ENCODE data around the gene BANF2. TPM values are rescaled to one million over a fixed set of nuclear protein-coding genes. Genes with fewer than 3 reads are reported as not detected.
A peak's percentile ranks its signal among the peaks of the same experiment; 100 is the strongest.

Gene BANF2
- total RNA-seq (ENCODE audit: low replicate concordance), result not detected in 2 replicates

DNA sequence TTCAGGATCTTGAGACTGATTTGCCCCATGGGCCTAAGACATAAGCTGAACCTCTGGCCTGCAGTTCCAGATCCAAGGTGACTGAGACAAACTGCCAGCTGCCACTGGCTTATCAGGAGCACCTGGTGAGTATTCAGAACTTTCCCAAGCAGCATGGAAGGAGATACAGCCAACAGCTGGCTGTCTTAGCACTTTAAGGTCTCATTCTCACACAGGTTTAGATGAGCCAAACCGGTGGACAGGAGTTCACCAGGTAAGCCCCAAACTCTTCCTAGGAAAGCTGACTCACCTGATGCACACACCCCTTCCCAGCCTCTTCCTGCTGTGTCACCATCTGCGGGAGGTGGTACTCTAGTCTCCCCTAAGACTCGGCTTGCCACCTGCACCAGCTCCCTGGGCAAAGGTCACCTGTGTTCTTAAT is at the start of gene BANF2:
Gene BANF2, plus strand, starts transcription at position 36 of the 421 bp plus-strand sequence. CDS start 25,060 bp downstream, outside the sequence.
- Mint-ChIP-seq H3K27me3 (ENCODE audit: insufficient read depth, low read depth) (peaks cover 4% of the 10 kb centered on the region), H3K27ac (no peak within 1 kb of the TSS), H3K36me3 (no peaks in the 10 kb centered on the region), H3K4me3 (no peak within 1 kb of the TSS), H3K4me1 (no peaks in the 10 kb centered on the region), H3K9me3 (peaks cover 8% of the 10 kb centered on the region)
- no peaks in the 10 kb centered on the region for H4K20me1 ChIP-seq (ENCODE audit: low read depth)
- no peak for DNase-seq (ENCODE audit: low spot score)
- no peaks in the 10 kb centered on the region for H3K79me2 ChIP-seq (ENCODE audit: low read depth)
- H3K9me3 ChIP-seq (ENCODE audit: low read depth), result no peaks in the 10 kb centered on the region
- no peaks in the 10 kb centered on the region for H3F3A ChIP-seq (ENCODE audit: low read depth)
- H3K27me3 ChIP-seq, result no peaks in the 10 kb centered on the region
- H3K4me3 ChIP-seq, result no peak within 1 kb of the TSS
- no peaks in the 10 kb centered on the region for H3K36me3 ChIP-seq
- H3K4me1 ChIP-seq, result no peaks in the 10 kb centered on the region
- TF ChIP-seq, protein P1, sequence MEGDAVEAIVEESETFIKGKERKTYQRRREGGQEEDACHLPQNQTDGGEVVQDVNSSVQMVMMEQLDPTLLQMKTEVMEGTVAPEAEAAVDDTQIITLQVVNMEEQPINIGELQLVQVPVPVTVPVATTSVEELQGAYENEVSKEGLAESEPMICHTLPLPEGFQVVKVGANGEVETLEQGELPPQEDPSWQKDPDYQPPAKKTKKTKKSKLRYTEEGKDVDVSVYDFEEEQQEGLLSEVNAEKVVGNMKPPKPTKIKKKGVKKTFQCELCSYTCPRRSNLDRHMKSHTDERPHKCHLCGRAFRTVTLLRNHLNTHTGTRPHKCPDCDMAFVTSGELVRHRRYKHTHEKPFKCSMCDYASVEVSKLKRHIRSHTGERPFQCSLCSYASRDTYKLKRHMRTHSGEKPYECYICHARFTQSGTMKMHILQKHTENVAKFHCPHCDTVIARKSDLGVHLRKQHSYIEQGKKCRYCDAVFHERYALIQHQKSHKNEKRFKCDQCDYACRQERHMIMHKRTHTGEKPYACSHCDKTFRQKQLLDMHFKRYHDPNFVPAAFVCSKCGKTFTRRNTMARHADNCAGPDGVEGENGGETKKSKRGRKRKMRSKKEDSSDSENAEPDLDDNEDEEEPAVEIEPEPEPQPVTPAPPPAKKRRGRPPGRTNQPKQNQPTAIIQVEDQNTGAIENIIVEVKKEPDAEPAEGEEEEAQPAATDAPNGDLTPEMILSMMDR (IDR thresholded peaks at IDR 0.05), result no peak
- no peak for TF ChIP-seq EZH2 (IDR thresholded peaks at IDR 0.05)
- no peak for TF ChIP-seq EZH2phosphoT487 (IDR thresholded peaks at IDR 0.05)
- H3K27ac ChIP-seq, result no peak within 1 kb of the TSS
- H3K9ac ChIP-seq, result no peak within 1 kb of the TSS
- no peak within 1 kb of the TSS for H2AFZ ChIP-seq (replicated peaks)
- no peak within 1 kb of the TSS for H3K4me2 ChIP-seq

- no peak for DNase-seq (ENCODE audit: low spot score)
- H3K9me3 Mint-ChIP-seq, result no peaks in the 10 kb centered on the region
- no peak overlapping the region for H3K27ac Mint-ChIP-seq
- no peak for TF ChIP-seq EZH2 (IDR thresholded peaks at IDR 0.05)
- no peak for TF ChIP-seq EZH2phosphoT487 (IDR thresholded peaks at IDR 0.05)
- TF ChIP-seq, protein P1 (IDR thresholded peaks at IDR 0.05), result no peak
- Histone ChIP-seq H3F3A (ENCODE audit: low read depth) (peaks cover 13% of the 10 kb centered on the region), H3K27ac (no peak overlapping the region), H3K9ac (no peak overlapping the region), H3K79me2 (ENCODE audit: low read depth) (peaks cover 22% of the 10 kb centered on the region), H3K36me3 (no peaks in the 10 kb centered on the region), H3K4me2 (no peak overlapping the region), H3K4me1 (peaks cover 29% of the 10 kb centered on the region), H2AFZ (replicated peaks) (no peak overlapping the region), H3K4me3 (no peak overlapping the region), H4K20me1 (ENCODE audit: low read depth) (peaks cover 69% of the 10 kb centered on the region), H3K27me3 (no peaks in the 10 kb centered on the region), H3K9me3 (ENCODE audit: low read depth) (no peaks in the 10 kb centered on the region)
- peaks cover 12% of the 10 kb centered on the region for H3K27me3 Mint-ChIP-seq (ENCODE audit: insufficient read depth, low read depth)
- peaks cover 7% of the 10 kb centered on the region for H3K36me3 Mint-ChIP-seq
- H3K4me1 Mint-ChIP-seq, result peaks cover 46% of the 10 kb centered on the region
- no peak overlapping the region for H3K4me3 Mint-ChIP-seq
Observed at GRCh38 chr20:17650301-17651128, 49.3 kb upstream of the BANF2 start.

- no peak overlapping the region for H2AFZ ChIP-seq (replicated peaks)
- no peaks in the 10 kb centered on the region for H3K9me3 ChIP-seq (ENCODE audit: low read depth)
- H3K27me3 Mint-ChIP-seq (ENCODE audit: insufficient read depth, low read depth), result peaks cover 12% of the 10 kb centered on the region
- no peak overlapping the region for H3K4me3 Mint-ChIP-seq
- H3K4me1 ChIP-seq, result peaks cover 25% of the 10 kb centered on the region
- H3K36me3 Mint-ChIP-seq, result peaks cover 9% of the 10 kb centered on the region
- DNase-seq (ENCODE audit: low spot score), result no peak
- peak overlapping the region; percentile 51 for H3K27ac Mint-ChIP-seq
- H3K4me3 ChIP-seq, result no peak overlapping the region
- peaks cover 13% of the 10 kb centered on the region for H3F3A ChIP-seq (ENCODE audit: low read depth)
- TF ChIP-seq EZH2 (IDR thresholded peaks at IDR 0.05), result no peak
- no peak for TF ChIP-seq EZH2phosphoT487 (IDR thresholded peaks at IDR 0.05)
- TF ChIP-seq, protein P1 (IDR thresholded peaks at IDR 0.05), result no peak
- peaks cover 17% of the 10 kb centered on the region for H3K79me2 ChIP-seq (ENCODE audit: low read depth)
- no peak overlapping the region for H3K9ac ChIP-seq
- peaks cover 45% of the 10 kb centered on the region for H3K4me1 Mint-ChIP-seq
- peaks cover 62% of the 10 kb centered on the region for H4K20me1 ChIP-seq (ENCODE audit: low read depth)
- H3K27me3 ChIP-seq, result no peaks in the 10 kb centered on the region
- no peak overlapping the region for H3K4me2 ChIP-seq
- H3K27ac ChIP-seq, result no peak overlapping the region
- no peaks in the 10 kb centered on the region for H3K36me3 ChIP-seq
- no peaks in the 10 kb centered on the region for H3K9me3 Mint-ChIP-seq
Observed at GRCh38 chr20:17651129-17651759, 48.5 kb upstream of the BANF2 start.
